Adrenal gland (tissue), 12 donors: ENCODE measurements around the gene SPR. TPM values are rescaled to one million over a fixed set of nuclear protein-coding genes. Genes with fewer than 3 reads are reported as not detected.
"Not testable (repeated sequence)": the region's sequence is repeated elsewhere in the genome, so short reads cannot be mapped to it uniquely, and the experiment has no call there.

ENCODE experiments used
- DNase-seq, 7 donors: peaks; one replicate each; pipeline ENCODE4 v3.0.0-alpha.2; 2019 to 2020
- H3K27ac ChIP-seq, 5 donors: fragments of 200-600 bp; sonication (generic) in 4 of 5; 1 replicate in 3 of 5; 2 replicates in 2 of 5; pipeline versions ENCODE4 v1.5.1 to v1.8.0; 2016 to 2020; ENCODE audit warnings: mild to moderate bottlenecking in 1 of 5
- H3K27me3 ChIP-seq: fragments of 200-600 bp; 2 replicates; pipeline ENCODE4 v1.8.0; 2021
- H3K36me3 ChIP-seq, 2 donors: fragments of 200-600 bp; replicated peaks in 1 of 2; 1 replicate in 1 of 2; 2 replicates in 1 of 2; pipeline versions ENCODE4 v1.5.1 to v1.8.0; 2018 to 2022
- H3K4me1 ChIP-seq, 2 donors: fragments of 200-600 bp; replicated peaks in 1 of 2; 1 replicate in 1 of 2; 2 replicates in 1 of 2; pipeline versions ENCODE4 v1.5.1 to v1.8.0; 2018 to 2021
- H3K4me3 ChIP-seq, 4 donors: fragments of 200-600 bp; sonication (generic) in 3 of 4; one replicate each; pipeline ENCODE4 v1.5.1; 2016 to 2018
- H3K9me3 ChIP-seq, 3 donors: fragments of 200-600 bp; sonication (generic) in 1 of 3; replicated peaks in 1 of 3; 1 replicate in 2 of 3; 2 replicates in 1 of 3; pipeline versions ENCODE4 v1.5.1 to v1.8.0; 2016 to 2021
- CTCF ChIP-seq, 6 experiments: fragments of 450-650 bp in 4 of 6; fragments of 200-600 bp in 2 of 6; sonication (generic) in 1 of 6; IDR thresholded peaks; 1 replicate in 5 of 6; 2 replicates in 1 of 6; pipeline versions ENCODE4 v1.5.1 to v1.8.0; 2016 to 2021; ENCODE audit warnings: antibody characterized with exemption in 6 of 6, mild to moderate bottlenecking in 2 of 6, moderate library complexity in 1 of 6
- POLR2A ChIP-seq, 2 donors: fragments of 450-650 bp; IDR thresholded peaks; one replicate each; pipeline ENCODE4 v1.6.1; 2017; ENCODE audit warnings: antibody characterized with exemption in 2 of 2, mild to moderate bottlenecking in 2 of 2, moderate library complexity in 1 of 2
- WGBS, 4 donors: extraction: QIAGEN DNeasy Blood & Tissue Kit in 2 of 4; methylation state at CpG; one replicate each; pipeline versions ENCODE4 v1.1.5 to v1.1.7; 2013 to 2017; 5-methylcytosine and 5-hydroxymethylcytosine counted together
- intact Hi-C, 2 donors: fragments of 100-400 bp; cut with DNase I; formaldehyde crosslinking; loops; one replicate each; pipeline versions ENCODE4 v1.14.1 to v1.15.0; 2022 to 2023
- polyA plus RNA-seq, 3 donors: library from polyadenylated mRNA; stranded (reverse); fragments of 200-250 nt in 2 of 3; fragments of 350-450 nt in 1 of 3; fragmentation: Illumina TruSeq in 1 of 3; extraction: RNeasy Lipid Tissue Mini Kit (QIAGEN cat#74804) in 1 of 3; gene quantifications; one replicate each; pipeline ENCODE4 v1.2.3, GENCODE V29; 2013 to 2014
- total RNA-seq, 9 donors: library from RNA; depleted of rRNA in 4 of 9; stranded (reverse); fragments of >200 nt in 4 of 9; fragments of 120-200 nt in 1 of 9; fragmentation: NEBNext Ultra II Directional in 1 of 9; extraction: Animal tissue kit (Norgen Biotek cat#: 25700) in 1 of 9; gene quantifications; one replicate each; pipeline versions ENCODE4 v1.1.0 to v1.2.4, GENCODE V29; 2013 to 2023
- donor health status: healthy with polysubstance abuse.
- donor health status: Bipolar disorder and iron deficiency.
- donor health status: DM: yes; HTN: yes; CAD: no.
- donor health status: DM: no; HTN: no; CAD: no.
- donor health status: DM: no; HTN: no; CAD: no.
- donor health status: DM: yes; HTN: yes; CAD: no.

SPR gene
- total and polyA plus RNA-seq, 12 donors: 33.7 to 116 (median 67.3) TPM

DNA sequence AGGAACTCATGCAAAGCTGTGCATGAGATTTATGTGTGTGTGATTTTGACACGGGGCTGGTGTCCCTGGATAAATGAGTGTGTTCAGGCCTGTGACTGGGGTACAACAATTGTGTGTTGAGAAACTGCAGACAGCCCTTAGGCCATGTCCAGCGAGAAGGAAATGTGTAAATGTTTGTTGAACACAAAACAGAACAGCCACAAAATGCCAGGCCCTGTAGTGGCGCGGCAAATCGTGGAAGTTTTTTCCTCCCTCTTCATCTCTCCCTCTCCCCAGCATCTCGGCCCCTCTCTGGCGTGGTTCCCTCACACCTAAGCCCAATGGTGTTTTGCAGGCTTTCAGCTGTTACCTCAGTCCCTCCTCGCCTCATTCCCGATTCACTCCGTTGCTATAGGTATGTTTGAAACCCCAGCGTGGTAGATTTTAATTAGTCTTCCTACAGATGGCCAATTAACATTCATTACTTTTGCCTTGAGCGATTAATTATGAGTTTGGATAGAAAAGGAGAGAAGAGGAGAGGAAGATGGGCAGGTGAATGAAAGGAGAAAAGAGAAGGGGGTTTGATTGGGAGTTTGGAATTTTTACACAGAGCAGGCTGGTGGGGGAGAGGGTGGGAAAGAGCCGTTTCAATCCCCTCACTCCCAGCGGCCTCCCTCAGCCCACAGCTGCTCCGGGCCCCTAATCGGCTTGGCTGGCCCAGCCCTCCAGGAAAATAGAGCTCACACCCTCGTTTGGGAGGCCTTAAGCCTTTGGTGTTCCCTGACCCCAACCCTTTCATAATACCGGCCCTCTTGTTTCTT lies 10.8 kb downstream of the SPR start:
- H3K4me1 ChIP-seq: no peaks in the 10 kb centered on the region
- 73 to 78% (median 75%) methylated on average over 18 of the region's 18 CpGs for WGBS, 4 donors
- TF ChIP-seq POLR2A (IDR thresholded peaks at IDR 0.05) (no peak), CTCF (IDR thresholded peaks at IDR 0.05) (no peak)
- H3K27ac ChIP-seq: no peak overlapping the region
- intact Hi-C loops: loop anchor here (10.0 kb wide), 2 partner anchors 77 to 257 kb away; no protein-coding TSS in a partner anchor
- DNase-seq: no peak
- H3K36me3 ChIP-seq: no peaks in the 10 kb centered on the region
- peaks cover 19% of the 10 kb centered on the region for H3K27me3 ChIP-seq
- H3K4me3 ChIP-seq: no peak overlapping the region
- no peaks in the 10 kb centered on the region for H3K9me3 ChIP-seq

GRCh38 chr2:72898585-72898906 lies 11.3 kb downstream of the SPR start:
- Histone ChIP-seq H3K4me3 (no peak overlapping the region), H3K27me3 (peaks cover 19% of the 10 kb centered on the region), H3K4me1 (no peaks in the 10 kb centered on the region), H3K36me3 (no peaks in the 10 kb centered on the region), H3K9me3 (no peaks in the 10 kb centered on the region), H3K27ac (no peak overlapping the region)
- WGBS, 4 donors: 61 to 82% (median 75%) methylated on average over 2 of the region's 2 CpGs
- TF ChIP-seq POLR2A (IDR thresholded peaks at IDR 0.05) (no peak), CTCF (IDR thresholded peaks at IDR 0.05) (no peak)
- DNase-seq: no peak
- intact Hi-C loops: loop anchor here (10.0 kb wide), 2 partner anchors 76 to 256 kb away; no protein-coding TSS in a partner anchor

DNA sequence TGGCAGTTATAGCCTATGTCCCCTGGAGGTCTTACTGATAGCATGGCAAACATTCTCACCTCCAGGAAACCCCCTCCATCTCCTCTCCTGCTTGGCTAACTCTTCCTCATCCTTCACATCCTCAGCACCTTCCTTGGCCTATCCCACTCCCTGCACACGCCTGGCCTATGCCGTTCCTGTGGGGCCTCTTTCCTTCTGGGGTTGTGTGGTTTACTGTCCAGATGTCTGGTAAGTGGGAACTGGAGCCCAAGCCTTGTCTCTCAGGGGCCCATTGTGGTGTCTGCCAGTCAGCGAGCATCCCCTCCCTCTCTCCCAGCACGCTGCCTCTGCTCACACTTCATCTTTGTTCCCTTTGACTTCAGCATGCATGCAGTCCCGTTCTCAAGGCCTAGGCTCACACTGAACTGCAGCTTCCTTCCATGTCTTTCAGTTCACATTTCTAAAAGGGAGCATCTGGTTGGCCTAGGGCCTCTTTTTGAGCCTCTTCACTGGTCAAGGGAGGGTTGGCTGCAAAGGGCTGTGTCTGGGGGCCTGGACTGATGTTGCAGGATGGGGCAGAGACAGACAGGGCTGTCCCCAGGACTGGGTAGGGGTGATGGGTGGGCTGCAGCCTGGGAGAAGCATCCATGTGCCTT lies 13.1 kb downstream of the SPR start:
- H3K9me3 ChIP-seq: no peaks in the 10 kb centered on the region
- H3K27ac ChIP-seq: no peak overlapping the region
- TF ChIP-seq CTCF (IDR thresholded peaks at IDR 0.05) (no peak), POLR2A (IDR thresholded peaks at IDR 0.05) (no peak)
- H3K4me1 ChIP-seq: no peaks in the 10 kb centered on the region
- H3K27me3 ChIP-seq: peaks cover 11% of the 10 kb centered on the region
- DNase-seq: no peak
- H3K4me3 ChIP-seq: no peak overlapping the region
- H3K36me3 ChIP-seq: no peaks in the 10 kb centered on the region
- intact Hi-C loops: no loop called here
- 87 to 91% (median 88%) methylated on average over 5 of the region's 5 CpGs for WGBS, 4 donors

DNA sequence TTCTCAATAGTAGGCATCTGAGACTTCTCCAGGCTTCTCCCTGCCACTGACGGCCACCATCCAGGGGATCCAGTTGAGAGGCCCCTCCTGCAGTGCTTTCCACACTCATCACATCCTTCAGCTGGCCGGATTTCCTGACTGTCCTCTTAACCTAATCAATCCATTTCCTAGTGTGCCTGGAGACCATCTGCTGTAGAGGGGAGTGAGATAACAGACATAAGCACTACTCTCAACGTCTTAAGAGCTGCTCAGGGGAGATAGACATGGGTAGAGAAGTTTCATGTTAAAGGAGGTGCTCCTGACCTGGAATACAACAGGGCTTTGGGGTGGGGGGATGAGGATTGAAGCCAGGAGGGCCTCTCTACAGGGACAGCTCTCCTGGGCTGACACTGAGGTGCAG lies 14.2 kb downstream of the SPR start:
- Histone ChIP-seq H3K4me1 (no peaks in the 10 kb centered on the region), H3K4me3 (no peak overlapping the region), H3K9me3 (no peaks in the 10 kb centered on the region), H3K27me3 (peaks cover 19% of the 10 kb centered on the region), H3K27ac (no peak overlapping the region), H3K36me3 (no peaks in the 10 kb centered on the region)
- WGBS, 4 donors: 50 to 59% (median 57%) methylated on average over 2 to 3 of the region's 3 CpGs
- TF ChIP-seq POLR2A (IDR thresholded peaks at IDR 0.05) (no peak), CTCF (IDR thresholded peaks at IDR 0.05) (no peak)
- intact Hi-C loops: no loop called here
- no peak for DNase-seq

- peak in 1 of 7 donors; percentile 23 for DNase-seq
- H3K36me3 ChIP-seq, H3K27ac ChIP-seq, H3K4me3 ChIP-seq, H3K4me1 ChIP-seq, intact Hi-C loops, H3K9me3 ChIP-seq: not testable (repeated sequence)
- 81 to 91% (median 85%) methylated on average over 13 of the region's 13 CpGs for WGBS, 4 donors
- H3K27me3 ChIP-seq: peaks cover 64% of the 10 kb centered on the region
These were observed 20.2 kb downstream of the SPR start for GRCh38 chr2:72907369-72907768.
